Measurements from ENCODE around the gene DZIP1L.

Gene DZIP1L

DNA sequence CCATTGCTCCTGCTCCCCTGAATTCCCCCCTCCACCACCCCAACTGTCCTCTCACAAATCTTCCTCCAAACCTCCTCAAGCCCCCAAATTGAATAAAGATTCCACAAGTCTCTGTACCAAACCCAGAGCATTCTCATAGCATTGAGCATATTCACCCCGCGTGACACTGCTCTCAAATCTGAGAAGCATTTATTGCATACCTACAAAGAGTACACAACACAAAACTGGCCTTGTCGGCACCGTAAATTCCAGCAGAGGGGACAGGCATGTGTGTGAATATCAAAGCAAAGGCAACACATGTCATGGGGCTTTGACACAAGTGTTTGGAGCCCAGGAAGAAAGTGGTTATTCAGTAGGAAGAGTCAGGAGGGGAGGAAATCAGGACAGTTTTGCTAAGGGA lies 102.9 kb downstream of the DZIP1L start:
- TF ChIP-seq FOXP2 (optimal IDR thresholded peaks at IDR 0.05; ENCODE audit: borderline replicate concordance, extremely low read depth, extremely low read length, insufficient read depth) = no peak
- TF ChIP-seq TAF1 (IDR thresholded peaks at IDR 0.05; ENCODE audit: borderline replicate concordance, insufficient read depth, low read length) = no peak
- TF ChIP-seq SIN3A (IDR thresholded peaks at IDR 0.05; ENCODE audit: borderline replicate concordance, insufficient read depth, low read length) = no peak
- TF ChIP-seq POLR2AphosphoS5 (IDR thresholded peaks at IDR 0.05; ENCODE audit: low read depth, low read length) = no peak
- TF ChIP-seq, protein P1, sequence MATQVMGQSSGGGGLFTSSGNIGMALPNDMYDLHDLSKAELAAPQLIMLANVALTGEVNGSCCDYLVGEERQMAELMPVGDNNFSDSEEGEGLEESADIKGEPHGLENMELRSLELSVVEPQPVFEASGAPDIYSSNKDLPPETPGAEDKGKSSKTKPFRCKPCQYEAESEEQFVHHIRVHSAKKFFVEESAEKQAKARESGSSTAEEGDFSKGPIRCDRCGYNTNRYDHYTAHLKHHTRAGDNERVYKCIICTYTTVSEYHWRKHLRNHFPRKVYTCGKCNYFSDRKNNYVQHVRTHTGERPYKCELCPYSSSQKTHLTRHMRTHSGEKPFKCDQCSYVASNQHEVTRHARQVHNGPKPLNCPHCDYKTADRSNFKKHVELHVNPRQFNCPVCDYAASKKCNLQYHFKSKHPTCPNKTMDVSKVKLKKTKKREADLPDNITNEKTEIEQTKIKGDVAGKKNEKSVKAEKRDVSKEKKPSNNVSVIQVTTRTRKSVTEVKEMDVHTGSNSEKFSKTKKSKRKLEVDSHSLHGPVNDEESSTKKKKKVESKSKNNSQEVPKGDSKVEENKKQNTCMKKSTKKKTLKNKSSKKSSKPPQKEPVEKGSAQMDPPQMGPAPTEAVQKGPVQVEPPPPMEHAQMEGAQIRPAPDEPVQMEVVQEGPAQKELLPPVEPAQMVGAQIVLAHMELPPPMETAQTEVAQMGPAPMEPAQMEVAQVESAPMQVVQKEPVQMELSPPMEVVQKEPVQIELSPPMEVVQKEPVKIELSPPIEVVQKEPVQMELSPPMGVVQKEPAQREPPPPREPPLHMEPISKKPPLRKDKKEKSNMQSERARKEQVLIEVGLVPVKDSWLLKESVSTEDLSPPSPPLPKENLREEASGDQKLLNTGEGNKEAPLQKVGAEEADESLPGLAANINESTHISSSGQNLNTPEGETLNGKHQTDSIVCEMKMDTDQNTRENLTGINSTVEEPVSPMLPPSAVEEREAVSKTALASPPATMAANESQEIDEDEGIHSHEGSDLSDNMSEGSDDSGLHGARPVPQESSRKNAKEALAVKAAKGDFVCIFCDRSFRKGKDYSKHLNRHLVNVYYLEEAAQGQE (IDR thresholded peaks at IDR 0.05; ENCODE audit: insufficient read depth in 1 of 2, low read depth in 2 of 2, low read length in 2 of 2) = no peak
